OCI-M2 (cell line): ENCODE results near the gene B3GNT9.
A peak's percentile ranks its signal among the peaks of the same experiment; 100 is the strongest.

Source experiments
- DNase-seq: peaks from one replicate; lab custom pipeline; 2025; ENCODE audit not compliant: unreplicated experiment; lab: John Stamatoyannopoulos, UW

B3GNT9 gene

GRCh38 chr16:67116388-67117311 is 34.1 kb downstream of the B3GNT9 start:
- DNase-seq = no peak

- no peak for DNase-seq
Measured at GRCh38 chr16:67115639-67116038, 35.2 kb downstream of the B3GNT9 start.

GRCh38 chr16:67114793-67115192 is 36.0 kb downstream of the B3GNT9 start:
- no peak for DNase-seq

- no peak for DNase-seq
Measured at GRCh38 chr16:67112591-67113399, 38.0 kb downstream of the B3GNT9 start.

GRCh38 chr16:67111951-67112444 is 38.8 kb downstream of the B3GNT9 start:
- no peak for DNase-seq

- peak; percentile 26 for DNase-seq
Measured at GRCh38 chr16:67109407-67110135, 41.2 kb downstream of the B3GNT9 start, which contains the start of gene PHAF1. Gene PHAF1 (plus strand): TSS chr16:67109941. CDS start chr16:67110176, 235 bp downstream.

- DNase-seq = no peak
Measured at GRCh38 chr16:67108931-67109406, 41.8 kb downstream of the B3GNT9 start.

- no peak for DNase-seq
Measured at GRCh38 chr16:67108489-67108888, 42.3 kb downstream of the B3GNT9 start.

GRCh38 chr16:67105881-67106280 is 44.9 kb downstream of the B3GNT9 start:
- DNase-seq = no peak

- no peak for DNase-seq
Measured at GRCh38 chr16:67105246-67105645, 45.6 kb downstream of the B3GNT9 start.

GRCh38 chr16:67104845-67105244 is 46.0 kb downstream of the B3GNT9 start:
- DNase-seq = no peak

GRCh38 chr16:67104061-67104460 is 46.7 kb downstream of the B3GNT9 start:
- no peak for DNase-seq

- no peak for DNase-seq
Measured at GRCh38 chr16:67101311-67102082, 49.3 kb downstream of the B3GNT9 start.

GRCh38 chr16:67100569-67101310 is 50.1 kb downstream of the B3GNT9 start:
- DNase-seq = no peak

GRCh38 chr16:67098599-67098998 is 52.2 kb downstream of the B3GNT9 start:
- no peak for DNase-seq
